H1 (cell line): ENCODE results near the gene NMUR1. TPM values are rescaled to one million over a fixed set of nuclear protein-coding genes. Genes with fewer than 3 reads are reported as not detected.

Experiments used
- CTCF ChIA-PET: fragments of 300-600 bp; sonication (Branson Sonifier 250); formaldehyde crosslinking; loops from one replicate; lab custom pipeline; 2021; ENCODE audit not compliant: partially characterized antibody; lab: Charles Lee
- POLR2A ChIA-PET: fragments of 300-600 bp; sonication (Branson Sonifier 250); formaldehyde crosslinking; loops from one replicate; lab custom pipeline; 2021; ENCODE audit warnings: inconsistent platforms; ENCODE audit not compliant: partially characterized antibody; lab: Charles Lee
- DNase-seq, 2 experiments: peaks; one replicate each; pipeline versions ENCODE4 v3.0.0 to v3.0.0-alpha.2; 2010 to 2022; ENCODE audit warnings: low spot score in 2 of 2, low read depth in 1 of 2, mixed read lengths in 1 of 2
- FAIRE-seq: peaks from 2 replicates; lab custom pipeline; 2011; peaks lifted over from hg19 to GRCh38; lab: Jason Lieb, UNC
- H2AFZ ChIP-seq: 2 replicates; pipeline ENCODE4 v1.8.1; 2012; ENCODE audit warnings: low read length, inconsistent platforms
- H2AK5ac ChIP-seq: 2 replicates; pipeline ENCODE4 v1.6.1; 2013; ENCODE audit warnings: low read depth, low read length
- H2BK120ac ChIP-seq: replicated peaks from 2 replicates; pipeline ENCODE3; 2013; ENCODE audit warnings: low read depth, low read length, inconsistent platforms
- H2BK12ac ChIP-seq: 2 replicates; pipeline ENCODE4 v1.6.1; 2013; ENCODE audit warnings: low read depth, low read length
- H2BK15ac ChIP-seq: 2 replicates; pipeline ENCODE4 v1.6.1; 2013; ENCODE audit warnings: low read length
- H2BK20ac ChIP-seq: 2 replicates; pipeline ENCODE4 v1.6.1; 2013; ENCODE audit warnings: low read length
- H2BK5ac ChIP-seq: 2 replicates; pipeline ENCODE4 v1.6.1; 2013; ENCODE audit warnings: low read depth, low read length
- H3K14ac ChIP-seq: 2 replicates; pipeline ENCODE4 v1.6.1; 2013; ENCODE audit warnings: inconsistent platforms; ENCODE audit not compliant: insufficient read length
- H3K18ac ChIP-seq: 2 replicates; pipeline ENCODE4 v1.6.1; 2013; ENCODE audit warnings: low read length; ENCODE audit errors: extremely low read depth
- H3K23ac ChIP-seq: 2 replicates; pipeline ENCODE4 v1.6.1; 2013; ENCODE audit warnings: inconsistent platforms; ENCODE audit not compliant: insufficient read length
- H3K23me2 ChIP-seq: 2 replicates; pipeline ENCODE4 v1.6.1; 2013; ENCODE audit warnings: low read depth, low read length
- H3K27ac ChIP-seq: 2 replicates; pipeline ENCODE4 v1.6.1; 2011; ENCODE audit warnings: low read depth, low read length, inconsistent platforms
- H3K27me3 ChIP-seq, 4 experiments: replicated peaks in 1 of 4; 1 replicate in 1 of 4; 2 replicates in 3 of 4; pipeline versions ENCODE4 v1.6.1 to v1.8.1; 2011 to 2013; ENCODE audit warnings: low read length in 3 of 4, mild to moderate bottlenecking in 3 of 4, inconsistent platforms in 2 of 4, mixed read lengths in 2 of 4, moderate library complexity in 1 of 4; ENCODE audit not compliant: control insufficient read depth in 3 of 4, insufficient read depth in 3 of 4; ENCODE audit errors: extremely low read depth in 1 of 4
- H3K36me3 ChIP-seq, 4 experiments: 2 replicates each; pipeline versions ENCODE4 v1.6.1 to v1.8.1; 2011 to 2013; ENCODE audit warnings: mild to moderate bottlenecking in 4 of 4, low read length in 3 of 4, moderate library complexity in 2 of 4, control low read depth in 1 of 4, inconsistent platforms in 1 of 4; ENCODE audit not compliant: insufficient read depth in 4 of 4, control insufficient read depth in 2 of 4
- H3K4ac ChIP-seq: replicated peaks from 2 replicates; pipeline ENCODE3; 2013; ENCODE audit warnings: low read length, low read depth, mixed read lengths, inconsistent platforms; ENCODE audit not compliant: insufficient read length
- H3K4me1 ChIP-seq, 4 experiments: replicated peaks in 1 of 4; 1 replicate in 1 of 4; 2 replicates in 3 of 4; pipeline versions ENCODE4 v1.6.1 to v1.8.1; 2011 to 2013; ENCODE audit warnings: low read length in 3 of 4, inconsistent platforms in 2 of 4, mixed read lengths in 1 of 4; ENCODE audit not compliant: insufficient read depth in 4 of 4, control insufficient read depth in 3 of 4
- H3K4me2 ChIP-seq, 2 experiments: 2 replicates each; pipeline versions ENCODE4 v1.6.1 to v1.8.1; 2011 to 2013; ENCODE audit warnings: low read depth in 2 of 2, low read length in 2 of 2, control low read depth in 1 of 2, inconsistent platforms in 1 of 2, mild to moderate bottlenecking in 1 of 2; ENCODE audit not compliant: insufficient read depth in 1 of 2
- H3K4me3 ChIP-seq, 4 experiments: fragments of 200-600, 300-600 bp in 1 of 4; sonication (generic), shearing (Covaris generic), sonication (Bioruptor Twin) in 1 of 4; 2 replicates each; pipeline versions ENCODE4 v1.5.1 to v1.8.1; 2011 to 2016; ENCODE audit warnings: low read length in 4 of 4, low read depth in 3 of 4, control low read depth in 2 of 4, inconsistent platforms in 2 of 4, mild to moderate bottlenecking in 2 of 4, mixed read lengths in 1 of 4, moderate library complexity in 1 of 4; ENCODE audit not compliant: insufficient read depth in 2 of 4; ENCODE audit errors: extremely low read depth in 1 of 4
- H3K56ac ChIP-seq: replicated peaks from 2 replicates; pipeline ENCODE3; 2013; ENCODE audit warnings: low read depth, mild to moderate bottlenecking, mixed read lengths, low read length, inconsistent platforms; ENCODE audit not compliant: insufficient read length
- H3K79me1 ChIP-seq: 2 replicates; pipeline ENCODE4 v1.6.1; 2013; ENCODE audit warnings: low read depth, low read length, control low read depth
- H3K79me2 ChIP-seq, 2 experiments: 2 replicates each; pipeline versions ENCODE4 v1.6.1 to v1.8.1; 2012 to 2013; ENCODE audit warnings: low read length in 2 of 2, mild to moderate bottlenecking in 2 of 2, inconsistent platforms in 1 of 2; ENCODE audit not compliant: insufficient read depth in 2 of 2, control insufficient read depth in 1 of 2
- H3K9ac ChIP-seq, 4 experiments: replicated peaks in 1 of 4; 1 replicate in 1 of 4; 2 replicates in 3 of 4; pipeline versions ENCODE4 v1.6.1 to v1.8.1; 2011 to 2013; ENCODE audit warnings: low read depth in 3 of 4, low read length in 3 of 4, control low read depth in 2 of 4, mild to moderate bottlenecking in 2 of 4, moderate library complexity in 2 of 4, inconsistent platforms in 1 of 4; ENCODE audit errors: extremely low read depth in 1 of 4
- H3K9me3 ChIP-seq, 2 experiments: 2 replicates each; pipeline versions ENCODE4 v1.6.1 to v1.8.1; 2012 to 2013; ENCODE audit warnings: mild to moderate bottlenecking in 2 of 2, moderate library complexity in 2 of 2, control low read depth in 1 of 2, inconsistent platforms in 1 of 2, low read depth in 1 of 2, low read length in 1 of 2, mixed read lengths in 1 of 2; ENCODE audit not compliant: insufficient read depth in 2 of 2
- H4K20me1 ChIP-seq, 2 experiments: replicated peaks in 1 of 2; 2 replicates each; pipeline versions ENCODE3 to v1.8.1; 2011 to 2013; ENCODE audit warnings: inconsistent platforms in 2 of 2, low read length in 2 of 2, mild to moderate bottlenecking in 1 of 2; ENCODE audit not compliant: insufficient read depth in 2 of 2, control insufficient read depth in 1 of 2
- H4K5ac ChIP-seq: 2 replicates; pipeline ENCODE4 v1.6.1; 2013; ENCODE audit warnings: low read length, low read depth, mixed read lengths, inconsistent platforms; ENCODE audit not compliant: insufficient read length
- H4K8ac ChIP-seq: 2 replicates; pipeline ENCODE4 v1.8.0; 2013; ENCODE audit warnings: mild to moderate bottlenecking, moderate library complexity, low read length, inconsistent platforms; ENCODE audit not compliant: insufficient read depth; ENCODE audit errors: extremely low read depth
- H4K91ac ChIP-seq: replicated peaks from 2 replicates; pipeline ENCODE3; 2013; ENCODE audit warnings: low read length, mixed read lengths, inconsistent platforms; ENCODE audit not compliant: insufficient read length
- BRCA1 ChIP-seq: IDR thresholded peaks from 2 replicates; pipeline ENCODE4 v1.6.1; 2012; ENCODE audit warnings: low read depth, low read length, improper control_type of control experiment
- CHD2 ChIP-seq: IDR thresholded peaks from 2 replicates; pipeline ENCODE4 v1.6.1; 2012; ENCODE audit warnings: low read length, improper control_type of control experiment
- GABPA ChIP-seq: IDR thresholded peaks from 2 replicates; pipeline ENCODE4 v1.6.1; 2011; ENCODE audit warnings: mild to moderate bottlenecking, low read length, moderate library complexity, borderline replicate concordance; ENCODE audit not compliant: insufficient read depth
- HDAC2 ChIP-seq, 2 experiments: fragments of 300-600 bp in 1 of 2; sonication (generic) in 1 of 2; IDR thresholded peaks; 2 replicates each; pipeline ENCODE4 v1.6.1; 2011 to 2012; ENCODE audit warnings: low read depth in 2 of 2, low read length in 2 of 2, mild to moderate bottlenecking in 2 of 2, moderate library complexity in 2 of 2, borderline replicate concordance in 1 of 2, inconsistent platforms in 1 of 2
- JUND ChIP-seq: IDR thresholded peaks from 2 replicates; pipeline ENCODE4 v1.6.1; 2011; ENCODE audit warnings: mild to moderate bottlenecking, improper control_type of control experiment, low read length
- NRF1 ChIP-seq: IDR thresholded peaks from 2 replicates; pipeline ENCODE4 v1.6.1; 2011; ENCODE audit warnings: mild to moderate bottlenecking, low read depth, low read length, improper control_type of control experiment
- RAD21 ChIP-seq, 2 experiments: IDR thresholded peaks in 1 of 2; conservative IDR thresholded peaks in 1 of 2; 2 replicates each; pipeline ENCODE4 v1.6.1; 2011; ENCODE audit warnings: low read depth in 2 of 2, low read length in 2 of 2, improper control_type of control experiment in 1 of 2, inconsistent platforms in 1 of 2, mild to moderate bottlenecking in 1 of 2, moderate library complexity in 1 of 2
- SIN3A ChIP-seq, 2 experiments: IDR thresholded peaks in 1 of 2; conservative IDR thresholded peaks in 1 of 2; 2 replicates each; pipeline ENCODE4 v1.6.1; 2011 to 2012; ENCODE audit warnings: low read length in 2 of 2, improper control_type of control experiment in 1 of 2, low read depth in 1 of 2, mild to moderate bottlenecking in 1 of 2
- SP4 ChIP-seq: IDR thresholded peaks from 2 replicates; pipeline ENCODE4 v1.6.1; 2012; ENCODE audit warnings: low read length, inconsistent platforms
- SRF ChIP-seq: IDR thresholded peaks from 2 replicates; pipeline ENCODE4 v1.6.1; 2011; ENCODE audit warnings: mild to moderate bottlenecking, low read depth, low read length, moderate library complexity
- SUZ12 ChIP-seq: fragments of 200-600 bp; sonication (generic); IDR thresholded peaks from 2 replicates; pipeline ENCODE4 v1.6.1; 2012; ENCODE audit warnings: mild to moderate bottlenecking, inconsistent platforms, low read length, moderate library complexity, mixed read lengths
- WGBS, 2 experiments: shearing (Covaris generic) in 1 of 2; methylation state at CpG; one replicate each; pipeline versions ENCODE4 v1.1.6 to v1.1.7; 2013 to 2015; ENCODE audit warnings: low lambda C conversion rate in 2 of 2, mixed read lengths in 2 of 2, inconsistent platforms in 1 of 2, low coverage in 1 of 2, missing lambda C conversion rate in 1 of 2; ENCODE audit not compliant: insufficient replicate concordance in 2 of 2, insufficient coverage in 1 of 2, insufficient read length in 1 of 2; ENCODE audit errors: extremely low coverage in 1 of 2, missing lambda C conversion rate in 1 of 2; 5-methylcytosine and 5-hydroxymethylcytosine counted together
- polyA plus RNA-seq, 7 experiments: library from polyadenylated mRNA; depleted of rRNA in 3 of 7; stranded (reverse) in 5 of 7; unstranded in 2 of 7; fragments of >200 nt in 5 of 7; fragments of 200-250 nt in 2 of 7; gene quantifications; 1 replicate in 5 of 7; 2 replicates in 1 of 7; 4 replicates in 1 of 7; pipeline versions ENCODE4 v1.2.1 to v1.2.3, GENCODE V29; 2011 to 2013; ENCODE audit warnings: missing spikeins in 2 of 7, mixed read lengths in 2 of 7
- total RNA-seq: library from RNA; stranded (reverse); fragmentation: NEBNext Ultra II Directional; extraction: Animal tissue kit (Norgen Biotek cat#: 25700); gene quantifications from 2 replicates; pipeline ENCODE4 v1.2.1, GENCODE V29; 2021
- TF ChIP-seq, protein P1 (sequence below): IDR thresholded peaks from 2 replicates; pipeline ENCODE4 v1.6.1; 2012; ENCODE audit warnings: inconsistent platforms

Gene NMUR1
- total and polyA plus RNA-seq, 2 of the 8 experiments (the other 6 are each of a cell fraction or from before 2014, with no cell fraction given) = 0.56 to 1.5 TPM

DNA sequence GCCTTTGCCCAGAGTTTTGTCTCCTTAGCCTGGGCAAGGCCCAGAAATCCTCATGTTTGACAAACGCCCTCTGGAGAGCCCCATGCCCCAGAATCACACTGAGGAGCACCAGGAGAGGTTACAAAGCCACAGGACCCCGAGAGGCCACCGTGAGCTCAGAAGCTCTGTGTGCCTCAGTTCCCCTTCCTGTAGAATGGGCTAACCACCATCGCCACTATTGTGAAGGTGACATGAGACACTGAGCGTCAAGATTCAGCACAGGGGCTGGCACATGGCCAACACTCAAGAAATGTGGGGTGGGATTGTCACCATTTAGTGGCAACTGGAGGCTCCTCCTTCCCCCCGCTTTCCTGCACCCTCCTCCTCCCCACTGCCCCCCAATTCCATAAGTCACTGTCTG, 1.2 kb upstream of the NMUR1 start:
- FAIRE-seq = no peak
- CTCF ChIA-PET = interaction anchor here (0.7 to 5.8 kb wide), 15 partner anchors 9 to 183 kb away, joined by 3 to 49 read pairs (median 7); no protein-coding TSS in a partner anchor
- TF ChIP-seq SRF (no peak), GABPA (no peak), NRF1 (no peak), HDAC2 (IDR thresholded peaks at IDR 0.05; ENCODE audit: borderline replicate concordance in 1 of 2, low read depth in 2 of 2, low read length in 2 of 2) (no peak), SUZ12 (no peak), JUND (no peak), BRCA1 (no peak), RAD21 (IDR thresholded peaks at IDR 0.05 in 1 of 2, conservative IDR thresholded peaks at IDR 0.05 in 1 of 2; ENCODE audit: low read depth in 2 of 2, low read length in 2 of 2) (no peak), CHD2 (no peak), SP4 (no peak), SIN3A (conservative IDR thresholded peaks at IDR 0.05 in 1 of 2, IDR thresholded peaks at IDR 0.05 in 1 of 2; ENCODE audit: low read depth in 1 of 2, low read length in 2 of 2) (no peak)
- TF ChIP-seq, protein P1, sequence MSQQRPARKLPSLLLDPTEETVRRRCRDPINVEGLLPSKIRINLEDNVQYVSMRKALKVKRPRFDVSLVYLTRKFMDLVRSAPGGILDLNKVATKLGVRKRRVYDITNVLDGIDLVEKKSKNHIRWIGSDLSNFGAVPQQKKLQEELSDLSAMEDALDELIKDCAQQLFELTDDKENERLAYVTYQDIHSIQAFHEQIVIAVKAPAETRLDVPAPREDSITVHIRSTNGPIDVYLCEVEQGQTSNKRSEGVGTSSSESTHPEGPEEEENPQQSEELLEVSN = no peak

More for the DNA sequence above, 1.2 kb upstream of the NMUR1 start:
- Histone ChIP-seq H3K9me3 (no peaks in the 10 kb centered on the region), H3K56ac (no peak overlapping the region), H4K5ac (no peak overlapping the region), H2BK12ac (no peak overlapping the region; the same call in 1 of the 2 replicates), H3K4me1 (peaks cover 0 to 7% (median 3%) of the 10 kb centered on the region in 4 experiments; a peak in 2 of 7 replicates), H2AK5ac (no peak overlapping the region), H2BK5ac (no peak overlapping the region), H3K14ac (no peak overlapping the region), H4K20me1 (no peaks in the 10 kb centered on the region), H3K4me2 (no peak overlapping the region), H4K8ac (no peak overlapping the region), H3K4ac (no peak overlapping the region), H2BK15ac (no peak overlapping the region), H3K9ac (no peak overlapping the region; a peak in 1 of 7 replicates), H4K91ac (no peak overlapping the region), H3K36me3 (no peaks in the 10 kb centered on the region), H3K79me2 (no peaks in the 10 kb centered on the region), H3K79me1 (no peaks in the 10 kb centered on the region), H2AFZ (no peak overlapping the region), H3K18ac (no peak overlapping the region), H3K27ac (no peak overlapping the region), H2BK120ac (no peak overlapping the region), H3K23me2 (peaks cover 3% of the 10 kb centered on the region; the same call in 1 of the 2 replicates), H3K4me3 (no peak overlapping the region), H3K27me3 (peaks cover 1 to 18% (median 16%) of the 10 kb centered on the region in 4 experiments), H3K23ac (no peak overlapping the region), H2BK20ac (no peak overlapping the region)
- no peak for DNase-seq
- WGBS, 2 experiments = 95% methylated on average over 5 of the region's 6 CpGs; no CpG with 5 or more reads in 1 of the 2 experiments
- POLR2A ChIA-PET = interaction anchor here (1.3 to 1.8 kb wide), 5 partner anchors 10 to 83 kb away, joined by 3 to 6 read pairs (median 4); partner anchors contain the start of gene NCL
